Measurements from ENCODE around the gene CC2D1A.

GRCh38 chr19:13976446-13976845 lies 70.4 kb downstream of the CC2D1A start:
- TF ChIP-seq POLR2A (IDR thresholded peaks at IDR 0.05) (no peak), CTCF (IDR thresholded peaks at IDR 0.05) (no peak)

Data from body of pancreas (tissue), 4 donors.